ENCODE results near the gene PHLDB2. TPM values are rescaled to one million over a fixed set of nuclear protein-coding genes. Genes with fewer than 3 reads are reported as not detected.

Gene PHLDB2
- total RNA-seq = 49.6 and 51.0 TPM in 2 replicates

DNA sequence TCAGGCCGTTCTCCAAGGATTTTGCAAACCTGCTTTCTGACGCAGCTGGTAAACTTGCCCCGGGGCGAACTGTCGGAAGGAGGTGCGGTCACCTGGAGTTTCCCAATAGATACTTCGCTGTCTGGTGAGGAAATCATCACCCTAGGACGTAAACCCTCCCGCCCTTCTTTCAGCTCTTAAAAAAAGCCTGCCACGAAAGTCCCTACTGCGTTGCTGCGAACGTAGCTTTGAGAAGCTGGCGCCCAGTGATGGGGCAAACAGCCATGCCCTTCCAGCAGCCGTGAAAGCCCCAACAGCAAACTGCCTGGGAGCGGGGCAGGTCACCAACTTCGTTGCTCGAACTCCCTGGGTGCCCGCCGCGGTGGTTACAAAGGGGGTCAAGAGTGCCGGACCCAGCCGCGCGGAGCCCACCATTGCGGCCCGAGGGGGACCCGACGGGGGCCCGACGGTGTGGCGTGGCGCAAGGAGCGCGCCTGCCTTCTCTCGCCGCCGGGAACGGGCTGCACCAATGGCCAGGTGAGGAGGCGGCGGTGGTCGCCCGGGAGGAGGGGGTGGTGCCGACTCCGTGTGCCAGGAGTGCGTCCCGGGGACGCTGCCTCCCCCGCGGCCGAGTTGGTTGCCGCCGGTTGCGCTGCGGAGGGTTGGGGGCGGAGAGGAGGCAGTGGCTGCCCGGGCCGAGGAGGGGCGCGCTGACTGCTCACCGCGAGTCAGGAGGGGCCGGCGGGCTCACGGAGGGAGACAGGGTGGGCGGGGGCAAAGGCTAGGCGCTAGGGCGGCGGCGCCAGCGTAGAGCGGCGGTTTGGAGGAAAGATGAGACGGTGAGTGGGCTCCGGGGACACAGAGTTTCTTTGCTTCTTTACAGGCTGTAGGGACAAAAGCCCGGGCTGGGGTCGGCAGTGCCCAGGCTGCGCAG is at the start of gene PHLDB2:
PHLDB2 (plus strand) TSS at position 205 of the 913 bp plus-strand sequence. CDS start 24,813 bp downstream, outside the sequence.

DNA sequence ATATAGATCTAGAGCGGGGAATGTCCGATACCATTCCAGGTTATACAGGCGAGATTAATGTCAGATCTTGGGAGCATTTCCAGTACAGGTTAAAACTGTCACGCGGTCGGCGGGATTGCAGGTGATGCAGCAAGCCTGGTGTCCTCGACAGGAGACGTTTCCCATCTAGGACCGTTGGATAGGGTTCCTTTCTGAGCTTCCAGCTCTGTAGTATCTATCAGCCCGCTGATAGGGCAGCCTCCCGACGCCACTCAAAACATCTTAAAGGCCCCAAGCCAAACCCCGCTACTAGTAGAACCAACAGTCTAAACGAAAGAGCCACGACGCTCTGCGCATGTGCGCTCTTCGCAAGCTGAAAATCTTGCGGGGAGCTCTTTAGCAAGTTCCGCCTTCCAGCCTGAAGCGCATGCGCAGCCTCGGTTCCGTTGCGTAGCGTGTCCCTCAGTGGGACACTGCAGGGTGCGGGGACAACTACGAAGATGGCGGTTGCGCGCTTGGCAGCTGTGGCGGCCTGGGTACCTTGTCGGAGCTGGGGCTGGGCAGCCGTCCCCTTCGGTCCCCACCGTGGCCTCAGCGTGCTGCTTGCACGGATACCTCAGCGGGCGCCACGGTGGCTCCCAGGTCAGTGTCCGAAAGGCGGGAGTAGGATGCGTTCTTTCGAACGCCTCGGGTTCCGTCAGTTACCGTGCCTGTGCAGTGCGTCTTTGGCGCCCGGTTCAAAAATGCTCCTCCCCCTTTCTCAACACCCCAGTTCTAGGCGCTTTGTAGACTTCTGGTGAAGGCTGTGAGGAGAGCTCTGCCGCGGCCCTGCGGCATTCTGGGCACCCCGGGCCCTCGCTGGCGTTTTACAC is 119.7 kb downstream of the PHLDB2 start, which contains the start of gene ABHD10:
ABHD10 (plus strand) TSS at position 444 of the 851 bp plus-strand sequence; CDS start at position 480, 36 bp downstream.

DNA sequence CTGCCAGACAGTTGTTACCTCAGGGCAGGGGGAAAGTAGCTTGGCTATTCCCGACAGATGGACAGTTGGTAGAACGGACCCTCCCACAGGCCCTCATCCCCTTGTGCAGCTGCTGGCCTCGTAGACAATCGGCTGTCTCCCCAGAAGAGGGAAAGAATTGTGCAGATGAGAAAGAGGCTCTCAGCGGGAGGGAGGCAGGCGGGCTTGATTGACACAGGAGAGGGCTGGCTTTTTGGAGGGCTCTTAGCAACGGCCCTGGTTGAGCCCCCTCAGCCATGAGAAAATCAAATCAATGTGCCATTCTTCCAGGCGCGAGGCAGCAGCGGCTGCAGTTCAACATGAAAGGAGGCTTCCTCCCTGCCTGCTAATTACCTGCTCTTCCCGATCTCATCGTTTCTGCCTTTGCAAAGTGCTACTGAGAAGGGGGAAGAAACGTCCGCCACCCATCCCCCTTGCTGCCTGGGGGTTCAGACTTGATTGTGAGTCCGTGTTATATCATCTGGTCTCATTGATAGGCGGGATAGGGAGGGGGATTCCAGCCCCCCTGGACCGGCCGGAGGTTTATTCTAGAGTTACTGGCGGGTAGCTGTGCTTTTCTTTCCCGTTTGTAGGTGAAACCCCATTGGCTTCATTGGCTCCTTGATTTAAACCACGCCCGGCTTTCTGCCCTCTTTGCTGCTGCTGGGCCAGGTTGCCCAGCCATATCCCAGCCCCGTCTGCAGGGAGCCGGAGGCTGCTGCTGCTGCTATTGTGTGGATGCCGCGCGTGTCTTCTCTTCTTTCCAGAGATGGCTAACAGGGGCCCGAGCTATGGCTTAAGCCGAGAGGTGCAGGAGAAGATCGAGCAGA is 139.8 kb downstream of the PHLDB2 start, which contains the start of gene TAGLN3:
TAGLN3 (plus strand) TSS at position 287 of the 848 bp plus-strand sequence; CDS start at position 788, 501 bp downstream.

Other genes starting within 250 kb of the PHLDB2 start
- gene PLCXD2, start 184.6 kb upstream of the PHLDB2 start, total RNA-seq = under 0.01 and 0.23 TPM in 2 replicates
- 14.1 and 16.0 TPM in 2 replicates for gene ABHD10, start 119.8 kb downstream of the PHLDB2 start, total RNA-seq
- gene TAGLN3, start 139.7 kb downstream of the PHLDB2 start, total RNA-seq = 0.34 TPM in 1 of 2 replicates, not detected in the other
- gene TMPRSS7, start 175.5 kb downstream of the PHLDB2 start, total RNA-seq = not detected in 2 replicates
- 1.3 and 2.9 TPM in 2 replicates for gene C3orf52, start 227.1 kb downstream of the PHLDB2 start, total RNA-seq